CD14-positive monocyte (primary cell): ENCODE results near the gene TUT7. TPM values are rescaled to one million over a fixed set of nuclear protein-coding genes. Genes with fewer than 3 reads are reported as not detected.

Experiments
- DNase-seq, 3 donors: peaks; one replicate each; pipeline ENCODE4 v3.0.0-alpha.2; 2011 to 2022
- H2AFZ ChIP-seq: 2 replicates; pipeline ENCODE4 v1.6.0; 2012; ENCODE audit warnings: mild to moderate bottlenecking, low read depth, low read length, inconsistent platforms; ENCODE audit not compliant: insufficient read depth, poor library complexity, severe bottlenecking
- H3K27ac ChIP-seq, 2 donors: 1 replicate in 1 of 2; 2 replicates in 1 of 2; pipeline ENCODE4 v1.5.1; 2012 to 2013; ENCODE audit warnings: low read length in 2 of 2, control low read depth in 1 of 2, inconsistent platforms in 1 of 2, low read depth in 1 of 2, mild to moderate bottlenecking in 1 of 2
- H3K27me3 ChIP-seq, 2 donors: one replicate each; pipeline versions ENCODE4 v1.6.0 to v1.6.1; 2011 to 2013; ENCODE audit warnings: low read length in 2 of 2; ENCODE audit not compliant: control insufficient read depth in 2 of 2, insufficient read depth in 2 of 2
- H3K36me3 ChIP-seq, 2 donors: replicated peaks in 1 of 2; 1 replicate in 1 of 2; 2 replicates in 1 of 2; pipeline versions ENCODE4 v1.5.1 to v1.6.1; 2012 to 2013; ENCODE audit warnings: low read length in 2 of 2, control low read depth in 1 of 2, inconsistent platforms in 1 of 2, mild to moderate bottlenecking in 1 of 2; ENCODE audit not compliant: insufficient read depth in 2 of 2, control insufficient read depth in 1 of 2
- H3K4me1 ChIP-seq, 2 donors: 1 replicate in 1 of 2; 2 replicates in 1 of 2; pipeline versions ENCODE4 v1.5.1 to v1.6.1; 2012 to 2013; ENCODE audit warnings: low read length in 2 of 2, control low read depth in 1 of 2, inconsistent platforms in 1 of 2, mild to moderate bottlenecking in 1 of 2, moderate library complexity in 1 of 2; ENCODE audit not compliant: insufficient read depth in 2 of 2, control insufficient read depth in 1 of 2
- H3K4me2 ChIP-seq: replicated peaks from 2 replicates; pipeline ENCODE3; 2012; ENCODE audit warnings: low read length, moderate library complexity, mild to moderate bottlenecking; ENCODE audit not compliant: poor library complexity, severe bottlenecking; ENCODE audit errors: extremely low read depth
- H3K4me3 ChIP-seq, 3 experiments: fragments of 200-600 bp in 1 of 3; sonication (generic) in 1 of 3; replicated peaks in 1 of 3; 1 replicate in 2 of 3; 2 replicates in 1 of 3; pipeline ENCODE4 v1.5.1; 2011 to 2013; ENCODE audit warnings: low read length in 3 of 3, mild to moderate bottlenecking in 3 of 3, control low read depth in 2 of 3, low read depth in 2 of 3, inconsistent platforms in 1 of 3, moderate library complexity in 1 of 3
- H3K79me2 ChIP-seq: 2 replicates; pipeline ENCODE4 v1.6.0; 2012; ENCODE audit warnings: mild to moderate bottlenecking, control low read depth, inconsistent platforms, low read length, moderate library complexity; ENCODE audit not compliant: insufficient read depth
- H3K9ac ChIP-seq: 2 replicates; pipeline ENCODE4 v1.6.0; 2017; ENCODE audit warnings: low read length, mild to moderate bottlenecking; ENCODE audit not compliant: insufficient read depth, poor library complexity, severe bottlenecking
- H3K9me3 ChIP-seq, 2 donors: replicated peaks in 1 of 2; 1 replicate in 1 of 2; 2 replicates in 1 of 2; pipeline versions ENCODE4 v1.5.1 to v1.6.1; 2012 to 2013; ENCODE audit warnings: low read length in 2 of 2, control low read depth in 1 of 2; ENCODE audit not compliant: control insufficient read depth in 1 of 2, insufficient read depth in 1 of 2
- H4K20me1 ChIP-seq: 2 replicates; pipeline ENCODE4 v1.6.0; 2012; ENCODE audit warnings: mild to moderate bottlenecking, low read length, control low read depth, moderate library complexity; ENCODE audit not compliant: insufficient read depth
- H3K27ac Mint-ChIP-seq, 7 donors: one replicate each; pipeline ENCODE4 v1.8.0; 2020; ENCODE audit warnings: mild to moderate bottlenecking in 7 of 7, mixed read lengths in 7 of 7, moderate library complexity in 6 of 7, inconsistent platforms in 2 of 7
- H3K27me3 Mint-ChIP-seq, 3 donors: one replicate each; pipeline ENCODE4 v1.8.0; 2021 to 2022; ENCODE audit warnings: low read depth in 3 of 3, mild to moderate bottlenecking in 3 of 3, mixed read lengths in 3 of 3, moderate library complexity in 3 of 3, inconsistent platforms in 1 of 3
- H3K36me3 Mint-ChIP-seq, 2 donors: one replicate each; pipeline ENCODE4 v1.8.0; 2020; ENCODE audit warnings: mixed read lengths in 2 of 2, inconsistent platforms in 1 of 2, mild to moderate bottlenecking in 1 of 2
- H3K4me1 Mint-ChIP-seq: one replicate; pipeline ENCODE4 v1.8.0; 2020; ENCODE audit warnings: mild to moderate bottlenecking, mixed read lengths
- H3K4me3 Mint-ChIP-seq, 2 donors: one replicate each; pipeline ENCODE4 v1.8.0; 2020; ENCODE audit warnings: mild to moderate bottlenecking in 2 of 2, mixed read lengths in 2 of 2, moderate library complexity in 1 of 2
- H3K9me3 Mint-ChIP-seq, 7 donors: one replicate each; pipeline ENCODE4 v1.8.0; 2020 to 2022; ENCODE audit warnings: mixed read lengths in 7 of 7, mild to moderate bottlenecking in 6 of 7, moderate library complexity in 6 of 7, inconsistent platforms in 2 of 7
- WGBS: methylation state at CpG from one replicate; pipeline ENCODE4 v1.1.5; 2013; ENCODE audit warnings: missing lambda C conversion rate; ENCODE audit not compliant: insufficient coverage; 5-methylcytosine and 5-hydroxymethylcytosine counted together
- intact Hi-C, 2 donors: fragments of 100-400 bp; cut with micrococcal nuclease; formaldehyde crosslinking; loops; one replicate each; pipeline versions ENCODE4 v1.15.0 to v1.15.1; 2023
- polyA plus RNA-seq, 3 donors: library from polyadenylated mRNA; depleted of rRNA in 1 of 3; unstranded in 2 of 3; stranded (reverse) in 1 of 3; fragments of 300-500 nt in 2 of 3; fragments of >200 nt in 1 of 3; fragmentation: Illumina TruSeq in 2 of 3; gene quantifications; 1 replicate in 2 of 3; 2 replicates in 1 of 3; pipeline ENCODE4 v1.2.3, GENCODE V29; 2012 to 2021
- TF ChIP-seq, protein P1 (sequence below): fragments of 200-600 bp; IDR thresholded peaks from one replicate; pipeline ENCODE4 v1.8.0; 2022; ENCODE audit warnings: antibody characterized with exemption, mild to moderate bottlenecking

The TUT7 gene
- polyA plus RNA-seq, 3 donors, result 14.2 to 51.6 (median 27.9) TPM

DNA sequence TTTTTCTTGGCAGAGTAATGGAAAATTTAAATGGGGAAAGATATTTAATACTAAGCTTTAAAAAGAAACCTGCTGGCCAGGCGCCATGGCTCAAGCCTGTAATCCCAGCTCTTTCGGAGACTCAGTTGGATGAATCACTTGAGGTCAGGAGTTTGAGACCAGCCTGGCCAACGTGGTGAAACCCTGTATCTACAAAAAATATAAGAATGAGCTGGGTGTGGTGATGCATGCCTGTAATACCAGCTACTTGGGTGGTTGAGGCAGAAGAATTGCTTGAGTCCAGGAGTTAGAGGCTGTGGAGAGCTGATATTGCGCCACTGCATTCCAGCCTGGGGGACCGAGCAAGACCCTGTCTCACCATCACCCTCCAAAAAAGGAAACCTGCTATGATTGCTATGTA is 32.8 kb downstream of the TUT7 start:
- Histone ChIP-seq H3K27ac (peak overlapping the region in 1 of 2 donors; percentile 20), H3K36me3 (peaks cover 100% of the 10 kb centered on the region in 2 donors), H3K9ac (no peak overlapping the region), H3K79me2 (no peaks in the 10 kb centered on the region), H3K4me3 (no peak overlapping the region), H2AFZ (no peak overlapping the region), H3K4me1 (no peaks in the 10 kb centered on the region), H3K4me2 (no peak overlapping the region), H3K27me3 (no peaks in the 10 kb centered on the region), H4K20me1 (peaks cover 97% of the 10 kb centered on the region), H3K9me3 (no peaks in the 10 kb centered on the region)
- TF ChIP-seq, protein P1, sequence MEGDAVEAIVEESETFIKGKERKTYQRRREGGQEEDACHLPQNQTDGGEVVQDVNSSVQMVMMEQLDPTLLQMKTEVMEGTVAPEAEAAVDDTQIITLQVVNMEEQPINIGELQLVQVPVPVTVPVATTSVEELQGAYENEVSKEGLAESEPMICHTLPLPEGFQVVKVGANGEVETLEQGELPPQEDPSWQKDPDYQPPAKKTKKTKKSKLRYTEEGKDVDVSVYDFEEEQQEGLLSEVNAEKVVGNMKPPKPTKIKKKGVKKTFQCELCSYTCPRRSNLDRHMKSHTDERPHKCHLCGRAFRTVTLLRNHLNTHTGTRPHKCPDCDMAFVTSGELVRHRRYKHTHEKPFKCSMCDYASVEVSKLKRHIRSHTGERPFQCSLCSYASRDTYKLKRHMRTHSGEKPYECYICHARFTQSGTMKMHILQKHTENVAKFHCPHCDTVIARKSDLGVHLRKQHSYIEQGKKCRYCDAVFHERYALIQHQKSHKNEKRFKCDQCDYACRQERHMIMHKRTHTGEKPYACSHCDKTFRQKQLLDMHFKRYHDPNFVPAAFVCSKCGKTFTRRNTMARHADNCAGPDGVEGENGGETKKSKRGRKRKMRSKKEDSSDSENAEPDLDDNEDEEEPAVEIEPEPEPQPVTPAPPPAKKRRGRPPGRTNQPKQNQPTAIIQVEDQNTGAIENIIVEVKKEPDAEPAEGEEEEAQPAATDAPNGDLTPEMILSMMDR, result no peak
- WGBS, result 83% methylated on average over 1 of the region's 5 CpGs
- Mint-ChIP-seq H3K4me3 (no peak overlapping the region), H3K36me3 (peaks cover 85 to 95% of the 10 kb centered on the region in 2 donors), H3K27me3 (no peaks in the 10 kb centered on the region), H3K9me3 (no peaks in the 10 kb centered on the region), H3K27ac (peak overlapping the region in 2 of 7 donors; percentile 26 to 28), H3K4me1 (peaks cover 2% of the 10 kb centered on the region)
- DNase-seq, result no peak
- intact Hi-C loops, result no loop called here

DNA sequence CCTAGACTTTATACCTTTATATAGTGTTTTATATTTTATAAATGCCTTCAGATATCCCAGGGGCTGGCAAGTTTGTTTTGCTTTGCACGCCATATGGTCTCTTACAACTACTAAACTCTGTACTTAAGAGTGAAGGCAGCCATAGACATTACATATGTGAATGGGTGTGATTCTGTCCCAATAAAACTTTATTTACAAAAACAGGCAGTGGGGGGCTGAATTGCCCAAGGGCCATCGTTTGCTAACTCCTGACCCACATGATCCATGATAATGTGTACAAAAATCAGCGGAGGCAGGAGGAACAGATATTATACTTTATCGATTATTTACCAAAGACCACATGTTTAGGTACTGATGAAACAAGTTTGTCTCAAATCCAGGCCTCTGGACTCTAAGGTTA is 36.0 kb downstream of the TUT7 start:
- WGBS, result 93% methylated on average over 3 of the region's 4 CpGs
- no peaks in the 10 kb centered on the region for H3K4me1 Mint-ChIP-seq
- Histone ChIP-seq H3K27ac (peak overlapping the region in 1 of 2 donors; percentile 18), H3K4me2 (no peak overlapping the region), H3K79me2 (no peaks in the 10 kb centered on the region), H2AFZ (no peak overlapping the region), H3K9ac (no peak overlapping the region), H3K9me3 (no peaks in the 10 kb centered on the region), H3K4me1 (no peaks in the 10 kb centered on the region), H3K4me3 (no peak overlapping the region), H3K27me3 (no peaks in the 10 kb centered on the region), H3K36me3 (peaks cover 100% of the 10 kb centered on the region in 2 donors), H4K20me1 (peaks cover 97% of the 10 kb centered on the region)
- DNase-seq, result no peak
- no peaks in the 10 kb centered on the region for H3K27me3 Mint-ChIP-seq
- no peak overlapping the region for H3K4me3 Mint-ChIP-seq
- no peaks in the 10 kb centered on the region for H3K9me3 Mint-ChIP-seq
- H3K27ac Mint-ChIP-seq, result peak overlapping the region in 1 of 7 donors; percentile 48
- intact Hi-C loops, result no loop called here
- H3K36me3 Mint-ChIP-seq, result peaks cover 84 to 95% of the 10 kb centered on the region in 2 donors
- TF ChIP-seq, protein P1, result no peak
